ENCODE data around the gene SLC4A4.

SLC4A4 gene

GRCh38 chr4:71382900-71383560 lies 44.2 kb downstream of the SLC4A4 start:
- H3K4me3 ChIP-seq (ENCODE audit: low read depth, low read length): no peak overlapping the region
- no peak for TF ChIP-seq CTCF (IDR thresholded peaks at IDR 0.05; ENCODE audit: low read depth, low read length, missing control alignments)
- no peak for DNase-seq (ENCODE audit: low read depth)

- DNase-seq (ENCODE audit: low read depth): no peak
- H3K4me3 ChIP-seq (ENCODE audit: low read depth, low read length): no peak overlapping the region
- no peak for TF ChIP-seq CTCF (IDR thresholded peaks at IDR 0.05; ENCODE audit: low read depth, low read length, missing control alignments)
Observed at GRCh38 chr4:71383984-71384383, 45.2 kb downstream of the SLC4A4 start.

DNA sequence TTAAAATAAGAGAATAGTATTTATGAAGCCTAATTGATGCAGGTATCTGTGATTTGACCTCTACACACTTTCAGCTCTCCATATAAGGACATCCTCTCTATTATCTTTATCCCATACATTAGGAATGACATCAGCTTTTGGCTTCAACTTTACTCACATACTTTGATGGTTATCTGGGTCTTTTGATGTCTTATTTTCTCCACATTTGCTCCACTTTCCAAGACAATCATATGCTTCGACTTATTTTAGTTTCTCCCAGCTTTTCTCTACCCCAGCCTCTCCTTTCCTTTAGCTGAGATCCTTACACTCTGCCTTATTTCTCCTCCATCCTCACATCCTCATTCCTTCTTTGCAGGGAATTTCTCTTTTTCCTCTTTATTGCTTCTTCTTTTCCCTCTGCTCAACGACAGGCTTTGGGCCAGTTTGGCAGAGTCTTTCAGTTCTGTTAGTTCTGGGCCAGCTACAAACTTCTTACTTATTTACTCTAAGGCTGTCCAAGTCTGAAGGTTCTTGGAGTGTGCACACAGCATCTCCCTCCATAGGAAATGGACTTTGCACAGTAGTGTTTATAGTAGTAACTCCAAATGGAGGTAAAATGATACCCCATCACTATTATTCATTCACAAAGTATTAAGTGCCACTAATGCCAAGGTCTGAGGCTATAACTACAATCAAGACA lies 50.5 kb downstream of the SLC4A4 start:
- H3K4me3 ChIP-seq (ENCODE audit: low read depth, low read length): no peak overlapping the region
- DNase-seq (ENCODE audit: low read depth): no peak
- TF ChIP-seq CTCF (IDR thresholded peaks at IDR 0.05; ENCODE audit: low read depth, low read length, missing control alignments): no peak

- H3K4me3 ChIP-seq (ENCODE audit: low read depth, low read length): no peak overlapping the region
- TF ChIP-seq CTCF (IDR thresholded peaks at IDR 0.05; ENCODE audit: low read depth, low read length, missing control alignments): no peak
- DNase-seq (ENCODE audit: low read depth): no peak
Observed at GRCh38 chr4:71392109-71392508, 53.3 kb downstream of the SLC4A4 start.

- no peak overlapping the region for H3K4me3 ChIP-seq (ENCODE audit: low read depth, low read length)
- no peak for DNase-seq (ENCODE audit: low read depth)
- no peak for TF ChIP-seq CTCF (IDR thresholded peaks at IDR 0.05; ENCODE audit: low read depth, low read length, missing control alignments)
Observed at GRCh38 chr4:71396382-71396781, 57.6 kb downstream of the SLC4A4 start.

- no peak for TF ChIP-seq CTCF (IDR thresholded peaks at IDR 0.05; ENCODE audit: low read depth, low read length, missing control alignments)
- DNase-seq (ENCODE audit: low read depth): no peak
- no peak overlapping the region for H3K4me3 ChIP-seq (ENCODE audit: low read depth, low read length)
Observed at GRCh38 chr4:71400810-71401209, 62.0 kb downstream of the SLC4A4 start.

GRCh38 chr4:71402616-71403015 lies 63.8 kb downstream of the SLC4A4 start:
- no peak for TF ChIP-seq CTCF (IDR thresholded peaks at IDR 0.05; ENCODE audit: low read depth, low read length, missing control alignments)
- DNase-seq (ENCODE audit: low read depth): no peak
- H3K4me3 ChIP-seq (ENCODE audit: low read depth, low read length): no peak overlapping the region
